Muscle of back (tissue), 10 donors: ENCODE measurements around the gene FAN1. TPM values are rescaled to one million over a fixed set of nuclear protein-coding genes. Genes with fewer than 3 reads are reported as not detected.

Experiments used
- polyA plus RNA-seq, 10 donors: library from polyadenylated mRNA; unstranded; fragments of 120-200 nt; gene quantifications; one replicate each; pipeline ENCODE4 v1.2.1, GENCODE V29; 2013; ENCODE audit not compliant: insufficient read length in 10 of 10

Gene FAN1
- polyA plus RNA-seq, 10 donors, result 15.7 to 30.8 (median 22.6) TPM

Other genes starting within 250 kb of the FAN1 start
- 10 to 100 TPM; 12.9 to 22.7 (median 19.6) TPM for gene MTMR10, start 87.7 kb downstream of the FAN1 start, polyA plus RNA-seq
- 1 to 10 TPM in 1 of 10 donors, under 1 TPM in 1, not detected in 8; 0.69 to 2.4 TPM for gene TRPM1, start 197.8 kb downstream of the FAN1 start, polyA plus RNA-seq